C4-2B (cell line): ENCODE measurements around the gene PRLH.

ENCODE experiments used
- H3K27ac ChIP-seq: fragments of 450-650 bp; 2 replicates; pipeline ENCODE4 v1.5.1; 2017
- ZFX ChIP-seq: fragments of 450-650 bp; IDR thresholded peaks from 2 replicates; pipeline ENCODE4 v1.6.1; 2017
- TF ChIP-seq, protein P1 (sequence below): fragments of 450-650 bp; conservative IDR thresholded peaks from 2 replicates; pipeline ENCODE4 v1.5.1; 2017; ENCODE audit warnings: mild to moderate bottlenecking

The PRLH gene

GRCh38 chr2:237568121-237568660, 1.8 kb downstream of the PRLH start:
- TF ChIP-seq, protein P1, sequence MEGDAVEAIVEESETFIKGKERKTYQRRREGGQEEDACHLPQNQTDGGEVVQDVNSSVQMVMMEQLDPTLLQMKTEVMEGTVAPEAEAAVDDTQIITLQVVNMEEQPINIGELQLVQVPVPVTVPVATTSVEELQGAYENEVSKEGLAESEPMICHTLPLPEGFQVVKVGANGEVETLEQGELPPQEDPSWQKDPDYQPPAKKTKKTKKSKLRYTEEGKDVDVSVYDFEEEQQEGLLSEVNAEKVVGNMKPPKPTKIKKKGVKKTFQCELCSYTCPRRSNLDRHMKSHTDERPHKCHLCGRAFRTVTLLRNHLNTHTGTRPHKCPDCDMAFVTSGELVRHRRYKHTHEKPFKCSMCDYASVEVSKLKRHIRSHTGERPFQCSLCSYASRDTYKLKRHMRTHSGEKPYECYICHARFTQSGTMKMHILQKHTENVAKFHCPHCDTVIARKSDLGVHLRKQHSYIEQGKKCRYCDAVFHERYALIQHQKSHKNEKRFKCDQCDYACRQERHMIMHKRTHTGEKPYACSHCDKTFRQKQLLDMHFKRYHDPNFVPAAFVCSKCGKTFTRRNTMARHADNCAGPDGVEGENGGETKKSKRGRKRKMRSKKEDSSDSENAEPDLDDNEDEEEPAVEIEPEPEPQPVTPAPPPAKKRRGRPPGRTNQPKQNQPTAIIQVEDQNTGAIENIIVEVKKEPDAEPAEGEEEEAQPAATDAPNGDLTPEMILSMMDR, result no peak
- H3K27ac ChIP-seq, result no peak overlapping the region

DNA sequence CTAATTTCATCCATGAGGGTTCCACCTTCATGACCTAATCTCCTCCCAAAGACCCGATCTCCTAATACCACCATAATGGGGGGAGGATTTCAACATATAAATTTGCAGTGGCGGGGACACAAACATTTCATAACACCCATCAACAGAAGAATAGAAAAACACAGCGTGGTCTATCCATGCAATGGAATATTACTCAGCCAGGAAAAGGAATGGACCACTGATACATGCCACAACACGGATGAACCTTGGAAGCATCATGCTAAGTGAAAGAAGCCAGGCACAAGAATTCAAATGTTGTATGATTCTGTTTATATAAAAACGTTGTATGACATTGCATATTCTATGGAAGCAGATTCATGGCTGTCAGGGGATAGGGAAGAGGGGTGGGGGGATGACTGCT, 2.7 kb downstream of the PRLH start:
- H3K27ac ChIP-seq, result no peak overlapping the region
- no peak for TF ChIP-seq ZFX
- TF ChIP-seq, protein P1, result no peak

GRCh38 chr2:237569896-237570295, 3.5 kb downstream of the PRLH start:
- TF ChIP-seq, protein P1, result no peak
- TF ChIP-seq ZFX, result no peak
- H3K27ac ChIP-seq, result no peak overlapping the region

DNA sequence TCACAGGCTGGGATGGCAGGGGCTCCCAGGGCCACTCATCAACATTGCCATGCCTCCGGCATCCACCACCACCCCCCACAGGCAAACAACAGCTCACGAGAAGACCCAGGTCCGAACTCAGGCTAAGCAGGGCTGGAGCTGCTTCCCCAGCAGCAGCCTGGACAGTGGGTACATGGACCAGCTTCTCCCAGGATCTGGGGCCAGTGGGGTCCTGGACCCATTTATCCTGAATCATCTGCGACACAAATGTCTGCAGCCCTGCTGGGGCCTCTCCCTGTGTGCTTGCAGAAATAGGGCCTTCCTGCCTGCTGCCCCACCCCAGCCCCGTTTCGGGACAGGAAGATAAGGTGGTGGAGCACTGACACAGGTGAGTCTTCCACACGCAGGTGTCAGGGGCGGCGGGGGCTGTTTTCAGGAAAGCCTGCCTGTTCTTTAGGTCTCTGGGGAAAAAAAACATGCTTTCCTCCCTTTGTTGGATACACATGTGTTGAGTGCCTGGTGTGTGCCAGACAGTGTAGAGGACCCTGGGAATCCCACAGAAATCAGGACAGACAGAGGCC, 4.5 kb downstream of the PRLH start:
- no peak overlapping the region for H3K27ac ChIP-seq
- TF ChIP-seq, protein P1, result no peak
- TF ChIP-seq ZFX, result no peak

DNA sequence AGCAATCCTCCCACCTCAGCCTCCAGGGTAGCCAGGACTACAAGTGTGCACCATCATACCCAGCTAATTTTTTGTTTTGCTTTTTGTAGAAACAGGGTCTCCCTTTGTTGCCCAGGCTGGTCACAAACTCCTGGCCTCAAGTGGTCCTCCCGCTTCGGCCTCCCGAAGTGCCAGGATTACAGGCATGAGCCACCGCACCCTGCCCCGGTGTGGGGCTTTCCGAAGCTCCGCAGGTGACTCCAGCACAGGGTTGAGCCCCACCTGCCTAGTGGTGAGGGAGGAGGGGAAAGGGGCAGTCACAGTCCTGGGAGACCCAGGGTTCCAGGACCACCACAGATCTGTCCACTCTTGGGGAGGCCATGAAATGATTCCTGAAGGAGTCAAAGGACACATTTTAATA, 5.2 kb downstream of the PRLH start:
- TF ChIP-seq, protein P1, result no peak
- no peak for TF ChIP-seq ZFX
- peak overlapping the region; percentile 76 for H3K27ac ChIP-seq

GRCh38 chr2:237572021-237572741, 5.8 kb downstream of the PRLH start:
- TF ChIP-seq, protein P1, result peak; percentile 98
- no peak for TF ChIP-seq ZFX
- H3K27ac ChIP-seq, result peak overlapping the region; percentile 76

GRCh38 chr2:237572742-237573101, 6.3 kb downstream of the PRLH start:
- TF ChIP-seq ZFX, result no peak
- TF ChIP-seq, protein P1, result no peak

More at GRCh38 chr2:237572742-237573101, 6.3 kb downstream of the PRLH start:
- peak overlapping the region; percentile 76 for H3K27ac ChIP-seq
